ENCODE measurements around the gene SORL1-AS1.
A peak's percentile ranks its signal among the peaks of the same experiment; 100 is the strongest.

Gene SORL1-AS1

GRCh38 chr11:121451178-121451985 is 1.4 kb downstream of the SORL1-AS1 start:
- DNase-seq: peak in 1 of 5 donors; percentile 44

DNA sequence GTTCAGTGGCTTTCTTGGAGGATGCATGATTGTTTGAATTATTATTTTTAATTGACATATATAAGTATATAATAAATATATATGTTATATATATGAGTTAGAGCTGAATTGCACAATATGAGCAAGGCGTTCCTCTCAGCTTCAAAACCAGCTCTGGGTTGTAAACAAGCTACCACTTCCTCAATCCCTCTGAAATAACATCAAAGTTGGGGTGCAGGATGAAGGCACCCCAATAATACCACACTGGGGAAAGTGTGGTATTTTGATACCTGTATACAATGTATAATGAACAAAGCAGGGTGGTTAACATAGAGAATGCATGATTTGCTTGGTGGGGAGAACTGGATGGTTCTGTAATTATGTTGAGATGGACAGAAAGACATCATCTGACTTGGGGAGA is 2.4 kb downstream of the SORL1-AS1 start:
- DNase-seq: peak in 1 of 5 donors; percentile 40

DNA sequence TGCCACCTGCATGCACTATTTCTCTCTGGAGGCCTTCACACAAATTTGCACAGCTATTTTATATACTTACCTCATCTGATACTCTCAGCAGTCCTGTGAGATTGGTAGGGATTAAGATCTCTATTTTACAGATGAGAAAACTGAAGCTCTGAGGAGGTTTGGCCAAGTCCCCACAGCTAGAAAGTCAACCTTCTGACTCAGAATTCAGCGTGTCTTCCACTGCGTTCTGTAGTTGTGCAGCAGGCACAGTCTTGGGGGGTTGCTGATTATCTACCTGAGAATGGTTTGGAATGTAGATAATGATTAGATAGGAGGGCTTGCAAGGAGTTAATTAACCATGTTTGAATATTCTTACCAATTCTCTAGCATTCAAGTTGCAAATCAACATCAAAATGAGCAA is 3.1 kb downstream of the SORL1-AS1 start:
- DNase-seq: peak in 1 of 5 donors; percentile 23

- peak in 1 of 5 donors; percentile 60 for DNase-seq
Measured at GRCh38 chr11:121449123-121449522, 3.6 kb downstream of the SORL1-AS1 start.

- DNase-seq: no peak
Measured at GRCh38 chr11:121448431-121448941, 4.3 kb downstream of the SORL1-AS1 start.

DNA sequence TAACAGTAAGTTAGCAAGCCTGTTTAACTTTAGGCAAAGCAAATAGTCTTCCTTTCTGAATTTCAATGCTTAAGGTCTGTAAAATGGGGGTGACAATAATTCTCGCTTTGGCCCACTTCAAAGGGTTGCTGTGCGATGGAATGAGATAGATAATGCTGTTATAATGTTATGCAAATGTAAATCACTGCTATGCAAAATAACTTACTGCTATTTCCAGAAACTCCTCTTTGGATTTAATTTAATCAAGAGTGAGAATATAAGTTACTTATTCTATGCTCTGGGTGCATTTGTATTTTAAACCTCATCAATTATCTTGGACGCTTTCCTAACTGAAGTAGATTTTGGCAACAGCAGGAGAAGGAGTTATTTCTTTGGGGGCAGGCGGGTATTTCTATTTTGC is 4.8 kb downstream of the SORL1-AS1 start:
- no peak for DNase-seq

- DNase-seq: no peak
Measured at GRCh38 chr11:121446752-121447156, 6.0 kb downstream of the SORL1-AS1 start.

- no peak for DNase-seq
Measured at GRCh38 chr11:121445071-121445768, 7.5 kb downstream of the SORL1-AS1 start.

DNA sequence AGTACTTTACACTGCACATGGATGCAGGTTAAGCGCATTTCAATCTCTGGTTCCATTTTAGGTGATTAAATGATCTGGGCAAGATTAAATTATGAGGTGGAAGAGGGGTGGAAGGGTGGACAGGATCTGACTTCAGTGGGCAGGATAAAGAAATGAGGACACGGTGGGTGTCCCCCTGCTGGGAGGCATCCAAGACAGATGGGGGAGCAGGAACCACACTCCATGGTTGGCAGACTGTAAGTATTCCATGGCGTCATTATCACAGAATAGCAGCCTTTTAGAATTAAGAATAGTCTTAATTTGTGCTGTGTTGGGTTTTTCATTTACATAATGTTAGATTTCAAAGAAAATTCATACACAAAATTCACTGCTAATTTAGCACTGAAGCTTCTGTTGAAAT is 8.2 kb downstream of the SORL1-AS1 start:
- no peak for DNase-seq

- DNase-seq: no peak
Measured at GRCh38 chr11:121443688-121444275, 9.0 kb downstream of the SORL1-AS1 start.

DNA sequence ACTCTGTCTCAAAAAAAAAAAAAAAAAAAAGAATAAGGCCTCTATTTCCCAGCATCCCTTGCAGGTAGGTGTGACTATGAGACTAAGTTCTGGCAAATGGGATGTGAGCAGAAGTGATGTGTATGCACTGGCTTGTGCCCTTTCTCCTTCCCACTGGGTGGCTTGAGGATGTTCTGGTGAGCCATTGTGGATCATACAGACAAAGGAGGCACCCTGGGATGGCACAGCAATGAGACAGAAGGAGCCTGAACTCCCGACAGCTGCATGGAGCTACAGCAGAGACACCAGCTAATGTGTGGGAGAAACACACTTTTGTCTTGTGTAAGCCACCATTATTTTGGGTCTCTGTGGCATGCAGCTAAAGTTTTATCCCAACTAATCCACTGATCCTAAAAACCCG is 11.2 kb downstream of the SORL1-AS1 start:
- DNase-seq: no peak

- DNase-seq: no peak
Measured at GRCh38 chr11:121439759-121440158, 13.0 kb downstream of the SORL1-AS1 start.

GRCh38 chr11:121439337-121439736 is 13.4 kb downstream of the SORL1-AS1 start:
- DNase-seq: no peak

DNA sequence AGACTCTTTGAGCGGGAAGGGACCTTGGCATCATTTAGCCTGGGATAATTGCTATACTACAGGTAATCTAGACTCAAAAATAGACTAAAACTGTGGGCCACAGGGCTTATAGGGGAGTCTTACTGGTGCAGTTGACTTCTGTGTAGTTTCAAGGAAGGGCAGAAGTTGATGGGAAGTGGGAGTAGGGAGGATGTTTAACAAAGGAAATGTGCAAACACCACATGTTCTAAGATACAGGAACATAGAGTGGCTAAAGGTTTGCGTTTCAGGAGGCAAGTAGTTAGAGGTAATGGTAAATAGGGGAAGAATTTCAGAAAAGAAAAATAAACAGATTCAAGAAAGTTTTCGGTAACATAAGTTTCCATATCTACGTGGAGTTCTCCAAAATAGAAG is 15.1 kb downstream of the SORL1-AS1 start:
- no peak for DNase-seq

GRCh38 chr11:121437018-121437685 is 15.6 kb downstream of the SORL1-AS1 start:
- DNase-seq: no peak

DNA sequence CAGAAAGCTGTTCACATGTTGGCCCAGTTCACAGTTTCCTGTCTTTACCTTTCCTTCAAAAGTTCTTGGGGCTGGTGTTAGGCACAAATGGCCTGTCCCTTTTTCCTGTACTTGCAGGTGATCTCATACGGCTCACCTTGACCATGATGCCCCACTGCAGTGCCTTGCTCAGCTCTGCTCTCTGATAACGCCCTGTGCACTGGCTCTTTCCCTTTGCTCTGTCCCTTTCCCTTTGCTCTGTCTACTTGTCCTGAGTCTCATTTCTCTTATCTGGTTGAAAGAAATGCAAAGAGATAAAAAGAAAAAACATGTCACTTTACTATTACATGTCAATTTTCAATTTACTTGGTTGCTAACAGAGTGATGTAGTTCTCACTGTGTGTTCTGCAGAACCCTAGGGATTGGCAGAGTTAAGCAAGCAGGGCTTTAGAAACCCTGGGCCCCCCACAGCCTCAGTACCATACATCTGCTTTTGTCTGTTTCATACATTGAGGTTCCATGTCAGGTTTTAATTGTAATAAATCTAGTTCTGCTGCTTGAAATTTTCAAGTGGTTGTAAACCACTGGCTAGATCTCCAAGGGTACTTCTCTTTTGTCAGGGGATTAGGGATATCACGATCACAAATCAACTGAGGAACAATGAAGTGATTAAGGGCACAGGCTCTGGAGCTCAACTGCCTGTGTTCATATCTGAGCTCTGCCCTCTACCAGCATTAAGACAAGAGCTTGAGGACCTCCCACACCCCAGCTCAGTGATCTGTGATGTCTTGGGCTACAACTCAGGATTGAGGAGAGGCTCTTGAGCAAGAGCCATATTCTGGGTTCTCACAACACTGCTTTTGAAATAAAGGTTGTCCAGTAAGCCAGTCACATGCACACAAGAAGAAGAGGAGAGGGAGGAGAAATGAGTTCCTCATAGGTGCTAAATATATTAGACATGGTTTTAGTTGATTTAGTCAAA is 16.9 kb downstream of the SORL1-AS1 start:
- DNase-seq: no peak

- DNase-seq: no peak
Measured at GRCh38 chr11:121435132-121435531, 17.6 kb downstream of the SORL1-AS1 start.

GRCh38 chr11:121431820-121432526 is 20.8 kb downstream of the SORL1-AS1 start:
- peak in 1 of 5 donors; percentile 69 for DNase-seq

- DNase-seq: no peak
Measured at GRCh38 chr11:121429556-121429955, 23.2 kb downstream of the SORL1-AS1 start.

DNA sequence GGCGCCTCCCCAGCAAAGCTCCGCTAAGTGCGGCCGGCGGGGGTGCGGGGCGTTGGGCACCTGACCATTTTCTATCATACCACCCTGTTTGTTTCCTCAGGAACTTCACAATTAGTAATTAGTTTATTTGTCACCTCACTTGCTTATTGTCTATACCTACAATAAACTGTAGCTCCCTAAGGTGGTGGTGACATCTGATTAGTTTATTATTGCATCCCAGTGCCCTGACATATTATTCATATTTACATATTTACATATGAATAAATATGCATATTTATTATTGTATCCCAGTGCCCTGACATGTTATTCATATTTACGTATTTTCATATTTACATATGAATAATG is 25.4 kb downstream of the SORL1-AS1 start:
- no peak for DNase-seq

Measured in T-helper 1 cell (primary cell).